Measurements from ENCODE around the gene ACLY. TPM values are rescaled to one million over a fixed set of nuclear protein-coding genes. Genes with fewer than 3 reads are reported as not detected.

ACLY gene
- total RNA-seq = 49.1 TPM

- Histone ChIP-seq H3K4me1 (ENCODE audit: control insufficient read depth in 3 of 3, insufficient read depth in 3 of 3, low read length in 3 of 3) (peaks cover 24 to 31% (median 31%) of the 10 kb centered on the region in 3 donors), H3K4me3 (ENCODE audit: low read length in 3 of 3) (peak within 1 kb of the TSS; percentile 87 to 94 (median 93)), H3K36me3 (ENCODE audit: control insufficient read depth in 3 of 3, insufficient read depth in 3 of 3, low read length in 3 of 3) (peaks cover under 1 to 3% (median 3%) of the 10 kb centered on the region in 3 donors)
These were observed at the start of gene ACLY for GRCh38 chr17:41918314-41919164. TSS of gene ACLY (minus strand) at chr17:41918951. CDS start at chr17:41913873, 5,078 bp downstream.

DNA sequence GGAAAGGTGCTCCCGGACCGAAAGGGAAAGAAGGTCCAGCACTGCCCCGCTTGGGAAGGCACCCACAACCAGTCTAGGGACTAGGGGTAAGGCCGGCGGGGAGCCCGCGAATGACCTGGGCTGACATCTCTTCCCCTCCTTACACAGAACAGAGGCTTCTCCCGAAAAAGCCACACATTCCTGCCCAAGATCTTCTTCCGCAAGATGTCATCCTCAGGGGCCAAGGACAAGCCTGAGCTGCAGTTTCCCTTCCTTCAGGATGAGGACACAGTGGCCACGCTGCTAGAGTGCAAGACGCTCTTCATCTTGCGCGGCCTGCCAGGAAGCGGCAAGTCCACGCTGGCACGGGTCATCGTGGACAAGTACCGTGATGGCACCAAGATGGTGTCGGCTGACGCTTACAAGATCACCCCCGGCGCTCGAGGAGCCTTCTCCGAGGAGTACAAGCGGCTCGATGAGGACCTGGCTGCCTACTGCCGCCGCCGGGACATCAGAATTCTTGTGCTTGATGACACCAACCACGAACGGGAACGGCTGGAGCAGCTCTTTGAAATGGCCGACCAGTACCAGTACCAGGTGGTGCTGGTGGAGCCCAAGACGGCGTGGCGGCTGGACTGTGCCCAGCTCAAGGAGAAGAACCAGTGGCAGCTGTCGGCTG is 49.3 kb upstream of the ACLY start:
- H3K4me3 ChIP-seq (ENCODE audit: low read length in 3 of 3) = peak overlapping the region; percentile 43 to 83 (median 82)

More at GRCh38 chr17:41918314-41919164, at the start of gene ACLY:
- no peaks in the 10 kb centered on the region for H3K9me3 ChIP-seq (ENCODE audit: control insufficient read depth in 3 of 3, low read length in 3 of 3)
- H3K27me3 ChIP-seq (ENCODE audit: control insufficient read depth in 3 of 3, insufficient read depth in 3 of 3, low read length in 3 of 3) = no peaks in the 10 kb centered on the region
- H3K27ac ChIP-seq (ENCODE audit: low read depth, low read length) = peak within 1 kb of the TSS; percentile 78
- H3K9ac ChIP-seq (ENCODE audit: low read depth in 1 of 3, low read length in 3 of 3) = peak within 1 kb of the TSS; percentile 86 to 93 (median 90)

DNA sequence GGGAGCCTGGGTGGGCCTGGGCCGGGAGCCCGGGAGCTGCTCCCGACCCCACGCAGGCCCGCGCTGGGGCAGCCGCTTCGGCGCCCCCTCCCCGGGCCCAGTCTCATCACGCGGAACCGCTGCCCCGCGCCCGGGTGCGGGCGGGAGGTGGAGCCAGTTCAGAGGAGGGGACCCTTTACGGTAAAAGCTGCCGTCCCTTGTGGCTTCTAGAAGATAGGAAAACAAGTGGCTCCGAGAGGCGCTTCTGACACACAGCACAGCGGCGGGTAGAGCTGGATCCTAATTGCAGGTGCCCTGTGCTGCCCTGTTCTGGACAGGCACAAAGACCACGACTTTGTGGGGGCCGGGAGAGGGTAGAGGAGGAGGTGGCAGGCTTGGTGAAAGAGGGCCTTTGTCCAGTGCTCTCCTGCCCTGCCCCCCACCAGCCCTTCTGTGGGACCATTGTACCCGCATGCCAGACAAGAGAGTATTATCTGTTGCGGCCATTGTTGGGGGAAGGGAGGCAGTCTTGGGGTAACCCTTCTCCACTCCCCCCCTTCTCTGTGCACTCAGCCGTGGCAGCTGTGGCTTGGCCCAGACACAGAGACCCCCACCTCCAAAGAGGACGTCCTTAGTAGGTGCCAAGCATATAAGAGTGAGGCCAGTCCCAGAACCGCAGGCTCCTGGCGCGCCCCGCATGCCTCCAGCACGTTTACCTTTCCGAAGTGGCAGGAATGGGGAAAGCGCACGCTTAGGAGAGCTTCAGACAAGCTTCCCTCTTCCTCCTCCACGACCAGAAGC is 48.6 kb upstream of the ACLY start:
- Histone ChIP-seq H3K4me1 (ENCODE audit: control insufficient read depth in 3 of 3, insufficient read depth in 3 of 3, low read length in 3 of 3) (peaks cover 45 to 50% (median 49%) of the 10 kb centered on the region in 3 donors), H3K36me3 (ENCODE audit: control insufficient read depth in 3 of 3, insufficient read depth in 3 of 3, low read length in 3 of 3) (peaks cover 9 to 25% (median 18%) of the 10 kb centered on the region in 3 donors), H3K9me3 (ENCODE audit: control insufficient read depth in 3 of 3, low read length in 3 of 3) (no peaks in the 10 kb centered on the region), H3K27me3 (ENCODE audit: control insufficient read depth in 3 of 3, insufficient read depth in 3 of 3, low read length in 3 of 3) (no peaks in the 10 kb centered on the region), H3K4me3 (ENCODE audit: low read length in 3 of 3) (peak overlapping the region; percentile 81 to 83 (median 82)), H3K27ac (ENCODE audit: low read depth, low read length) (peak overlapping the region; percentile 81), H3K9ac (ENCODE audit: low read depth in 1 of 3, low read length in 3 of 3) (peak overlapping the region; percentile 92 to 95 (median 92))

More for the DNA sequence above, 49.3 kb upstream of the ACLY start:
- H3K9me3 ChIP-seq (ENCODE audit: control insufficient read depth in 3 of 3, low read length in 3 of 3) = no peaks in the 10 kb centered on the region
- H3K36me3 ChIP-seq (ENCODE audit: control insufficient read depth in 3 of 3, insufficient read depth in 3 of 3, low read length in 3 of 3) = peaks cover 10 to 29% (median 25%) of the 10 kb centered on the region in 3 donors
- H3K27me3 ChIP-seq (ENCODE audit: control insufficient read depth in 3 of 3, insufficient read depth in 3 of 3, low read length in 3 of 3) = no peaks in the 10 kb centered on the region
- H3K4me1 ChIP-seq (ENCODE audit: control insufficient read depth in 3 of 3, insufficient read depth in 3 of 3, low read length in 3 of 3) = peaks cover 45 to 50% (median 49%) of the 10 kb centered on the region in 3 donors
- peak overlapping the region; percentile 33 to 95 (median 92) for H3K9ac ChIP-seq (ENCODE audit: low read depth in 1 of 3, low read length in 3 of 3)
- H3K27ac ChIP-seq (ENCODE audit: low read depth, low read length) = peak overlapping the region; percentile 81

DNA sequence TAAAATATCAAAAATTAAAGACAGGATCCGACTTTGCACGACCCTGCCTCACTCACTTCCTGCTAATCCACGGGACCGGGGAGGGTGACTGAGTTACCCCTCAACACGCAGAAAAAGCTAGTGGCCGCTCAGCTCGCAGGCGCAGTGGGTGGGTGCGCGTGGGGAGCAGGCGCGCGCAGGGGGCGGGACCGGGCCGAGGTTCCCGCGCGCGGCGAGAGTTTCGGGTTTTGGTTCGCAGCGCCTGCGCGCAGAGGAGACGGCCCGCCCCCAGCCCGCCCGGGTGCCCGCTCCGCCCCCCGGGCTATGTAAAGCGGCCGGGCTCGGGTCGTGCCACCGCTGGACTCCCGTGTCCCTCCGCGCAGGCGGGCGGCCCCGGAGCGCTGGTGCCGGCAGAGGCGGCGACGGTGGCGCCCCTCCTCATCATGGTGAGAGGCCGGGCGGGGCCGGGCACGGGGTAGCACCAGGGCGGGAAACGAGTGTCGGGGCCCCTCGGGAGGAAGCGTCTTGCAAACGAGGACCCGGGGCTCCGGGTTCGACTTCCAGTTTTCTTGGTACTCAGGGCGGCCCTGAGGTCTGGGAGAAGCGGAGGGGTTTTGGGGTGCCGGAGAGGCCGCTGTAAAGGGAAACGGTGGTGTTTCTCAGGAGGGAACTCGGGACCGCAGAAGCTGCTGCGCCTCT is 47.9 kb upstream of the ACLY start, which contains the start of gene CNP:
CNP (plus strand) TSS at position 333 of the 678 bp plus-strand sequence; CDS start at position 423, 90 bp downstream.
- Histone ChIP-seq H3K27me3 (ENCODE audit: control insufficient read depth in 3 of 3, insufficient read depth in 3 of 3, low read length in 3 of 3) (no peaks in the 10 kb centered on the region), H3K36me3 (ENCODE audit: control insufficient read depth in 3 of 3, insufficient read depth in 3 of 3, low read length in 3 of 3) (peaks cover 9 to 18% (median 14%) of the 10 kb centered on the region in 3 donors), H3K9me3 (ENCODE audit: control insufficient read depth in 3 of 3, low read length in 3 of 3) (no peaks in the 10 kb centered on the region), H3K4me1 (ENCODE audit: control insufficient read depth in 3 of 3, insufficient read depth in 3 of 3, low read length in 3 of 3) (peaks cover 43 to 50% (median 48%) of the 10 kb centered on the region in 3 donors), H3K9ac (ENCODE audit: low read depth in 1 of 3, low read length in 3 of 3) (peak within 1 kb of the TSS; percentile 92 to 95 (median 92)), H3K4me3 (ENCODE audit: low read length in 3 of 3) (peak within 1 kb of the TSS; percentile 81 to 83 (median 82)), H3K27ac (ENCODE audit: low read depth, low read length) (peak within 1 kb of the TSS; percentile 81)

DNA sequence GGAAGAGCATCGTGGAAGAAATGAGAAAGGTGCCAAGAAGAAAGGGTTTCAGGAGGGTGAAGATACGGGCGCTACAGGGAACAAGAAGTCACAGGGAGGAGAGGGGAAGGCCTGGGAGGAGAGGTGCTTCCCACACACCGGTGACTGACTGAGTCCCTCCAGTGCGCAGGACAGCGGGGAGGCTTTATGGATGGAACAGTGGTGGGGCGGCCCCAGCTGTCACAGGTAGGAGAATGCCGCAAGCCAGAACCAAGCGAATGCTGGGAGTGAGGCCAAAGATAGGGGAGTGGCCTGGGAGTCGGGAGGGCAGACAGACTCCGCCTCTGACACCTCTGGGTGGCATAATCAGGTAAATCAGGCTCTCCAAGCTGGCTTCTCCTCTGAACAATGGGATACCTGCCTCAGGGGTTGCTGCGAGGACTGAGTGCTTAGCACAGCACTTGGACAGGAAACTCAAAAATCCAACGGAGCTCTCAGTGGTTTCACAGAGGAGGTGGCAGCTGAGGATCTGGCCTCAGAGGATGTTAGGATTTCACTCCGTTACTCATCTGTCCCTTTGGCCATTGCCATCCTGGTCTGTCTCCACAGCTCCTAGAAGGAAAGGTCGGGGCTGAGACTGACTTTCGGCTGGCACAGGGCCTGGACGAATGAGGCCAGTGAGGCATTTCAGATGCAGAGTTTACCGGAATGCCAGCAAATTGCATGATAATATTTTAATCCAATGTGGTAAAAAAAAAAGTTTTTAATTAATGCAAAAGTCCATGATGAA is 47.1 kb upstream of the ACLY start:
- no peaks in the 10 kb centered on the region for H3K27me3 ChIP-seq (ENCODE audit: control insufficient read depth in 3 of 3, insufficient read depth in 3 of 3, low read length in 3 of 3)
- peaks cover 41 to 47% (median 45%) of the 10 kb centered on the region in 3 donors for H3K4me1 ChIP-seq (ENCODE audit: control insufficient read depth in 3 of 3, insufficient read depth in 3 of 3, low read length in 3 of 3)
- H3K36me3 ChIP-seq (ENCODE audit: control insufficient read depth in 3 of 3, insufficient read depth in 3 of 3, low read length in 3 of 3) = peaks cover 9 to 17% (median 11%) of the 10 kb centered on the region in 3 donors
- peak overlapping the region; percentile 81 for H3K27ac ChIP-seq (ENCODE audit: low read depth, low read length)
- H3K9ac ChIP-seq (ENCODE audit: low read depth in 1 of 3, low read length in 3 of 3) = peak overlapping the region; percentile 73 to 89 (median 74)
- peak overlapping the region; percentile 76 to 83 (median 77) for H3K4me3 ChIP-seq (ENCODE audit: low read length in 3 of 3)
- no peaks in the 10 kb centered on the region for H3K9me3 ChIP-seq (ENCODE audit: control insufficient read depth in 3 of 3, low read length in 3 of 3)

DNA sequence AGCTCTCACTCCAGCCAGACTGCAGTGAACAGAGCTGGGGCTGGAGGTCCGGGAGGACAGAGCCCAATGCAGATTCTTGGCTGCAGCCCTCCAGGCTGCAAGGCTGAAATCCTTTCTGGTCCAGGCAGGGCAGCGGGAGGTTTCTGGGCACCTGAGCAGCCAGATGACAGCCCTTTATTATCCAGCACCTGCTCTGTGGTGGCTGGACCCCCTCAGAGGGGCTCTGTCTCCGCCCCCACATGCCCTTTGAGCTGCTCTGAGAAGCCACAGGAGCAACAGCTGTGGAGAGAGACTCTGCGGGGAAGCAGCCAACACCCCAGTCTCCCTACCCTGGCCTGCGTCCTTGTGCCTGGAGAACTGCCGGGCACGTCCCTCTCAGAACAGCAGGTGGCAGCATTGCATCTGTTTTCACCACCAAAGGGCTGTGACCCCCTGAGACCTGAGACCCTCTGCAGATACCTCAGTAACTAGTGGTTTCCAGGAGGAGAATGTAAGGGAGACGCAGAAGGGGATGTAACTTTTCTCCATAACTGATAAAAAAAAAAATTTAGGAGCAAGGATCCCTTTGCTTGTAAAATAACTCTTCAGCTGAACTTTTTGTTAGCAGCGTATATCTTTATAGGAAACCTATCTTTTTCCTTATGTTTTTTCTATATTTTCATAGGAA is 44.1 kb upstream of the ACLY start:
- H3K4me1 ChIP-seq (ENCODE audit: control insufficient read depth in 3 of 3, insufficient read depth in 3 of 3, low read length in 3 of 3) = peaks cover 30 to 44% (median 39%) of the 10 kb centered on the region in 3 donors
- H3K9ac ChIP-seq (ENCODE audit: low read depth in 1 of 3, low read length in 3 of 3) = peak overlapping the region in 2 of 3 donors; percentile 59 to 75
- H3K4me3 ChIP-seq (ENCODE audit: low read length in 3 of 3) = peak overlapping the region in 2 of 3 donors; percentile 13 to 14
- peaks cover 0 to 3% (median 2%) of the 10 kb centered on the region in 3 donors for H3K36me3 ChIP-seq (ENCODE audit: control insufficient read depth in 3 of 3, insufficient read depth in 3 of 3, low read length in 3 of 3)
- H3K9me3 ChIP-seq (ENCODE audit: control insufficient read depth in 3 of 3, low read length in 3 of 3) = no peaks in the 10 kb centered on the region
- no peaks in the 10 kb centered on the region for H3K27me3 ChIP-seq (ENCODE audit: control insufficient read depth in 3 of 3, insufficient read depth in 3 of 3, low read length in 3 of 3)
- peak overlapping the region; percentile 55 for H3K27ac ChIP-seq (ENCODE audit: low read depth, low read length)

- peaks cover 23 to 36% (median 32%) of the 10 kb centered on the region in 3 donors for H3K4me1 ChIP-seq (ENCODE audit: control insufficient read depth in 3 of 3, insufficient read depth in 3 of 3, low read length in 3 of 3)
These were observed 43.4 kb upstream of the ACLY start for GRCh38 chr17:41962111-41962510.

GRCh38 chr17:41959336-41960095 is 40.8 kb upstream of the ACLY start:
- Histone ChIP-seq H3K36me3 (ENCODE audit: control insufficient read depth in 3 of 3, insufficient read depth in 3 of 3, low read length in 3 of 3) (no peaks in the 10 kb centered on the region), H3K27me3 (ENCODE audit: control insufficient read depth in 3 of 3, insufficient read depth in 3 of 3, low read length in 3 of 3) (no peaks in the 10 kb centered on the region), H3K4me3 (ENCODE audit: low read length in 3 of 3) (no peak overlapping the region), H3K9ac (ENCODE audit: low read depth in 1 of 3, low read length in 3 of 3) (peak overlapping the region in 1 of 3 donors; percentile 72), H3K4me1 (ENCODE audit: control insufficient read depth in 3 of 3, insufficient read depth in 3 of 3, low read length in 3 of 3) (peaks cover 11 to 25% (median 24%) of the 10 kb centered on the region in 3 donors), H3K27ac (ENCODE audit: low read depth, low read length) (no peak overlapping the region), H3K9me3 (ENCODE audit: control insufficient read depth in 3 of 3, low read length in 3 of 3) (no peaks in the 10 kb centered on the region)

More at GRCh38 chr17:41962111-41962510, 43.4 kb upstream of the ACLY start:
- H3K27ac ChIP-seq (ENCODE audit: low read depth, low read length) = no peak overlapping the region
- peak overlapping the region in 1 of 3 donors; percentile 75 for H3K9ac ChIP-seq (ENCODE audit: low read depth in 1 of 3, low read length in 3 of 3)
- no peak overlapping the region for H3K4me3 ChIP-seq (ENCODE audit: low read length in 3 of 3)
- H3K9me3 ChIP-seq (ENCODE audit: control insufficient read depth in 3 of 3, low read length in 3 of 3) = no peaks in the 10 kb centered on the region
- H3K36me3 ChIP-seq (ENCODE audit: control insufficient read depth in 3 of 3, insufficient read depth in 3 of 3, low read length in 3 of 3) = no peaks in the 10 kb centered on the region
- no peaks in the 10 kb centered on the region for H3K27me3 ChIP-seq (ENCODE audit: control insufficient read depth in 3 of 3, insufficient read depth in 3 of 3, low read length in 3 of 3)

Data from skeletal muscle tissue (tissue), 4 donors.